GM18873 (cell line): ENCODE measurements around the gene BSPRY.
A peak's percentile ranks its signal among the peaks of the same experiment; 100 is the strongest.
"Not testable (repeated sequence)": the region's sequence is repeated elsewhere in the genome, so short reads cannot be mapped to it uniquely, and the experiment has no call there.

Experiments
- ATAC-seq: cut with Tn5 transposase; IDR thresholded peaks from one replicate; pipeline ENCODE4 v1.9.1; 2021; ENCODE audit warnings: mild to moderate bottlenecking, moderate library complexity, moderate number of reproducible peaks; ENCODE audit not compliant: unreplicated experiment, low FRiP score

BSPRY gene

GRCh38 chr9:113388833-113389232, 39.5 kb downstream of the BSPRY start:
- no peak for ATAC-seq

GRCh38 chr9:113389451-113389850, 40.1 kb downstream of the BSPRY start:
- ATAC-seq: no peak

- ATAC-seq: no peak
Measured at GRCh38 chr9:113390192-113390960, 41.0 kb downstream of the BSPRY start.

- ATAC-seq: no peak
Measured at GRCh38 chr9:113391917-113392316, 42.6 kb downstream of the BSPRY start.

- no peak for ATAC-seq
Measured at GRCh38 chr9:113393281-113393680, 43.9 kb downstream of the BSPRY start.

- ATAC-seq: no peak
Measured at GRCh38 chr9:113395000-113395861, 45.9 kb downstream of the BSPRY start.

- no peak for ATAC-seq
Measured at GRCh38 chr9:113397203-113397631, 47.9 kb downstream of the BSPRY start.

GRCh38 chr9:113398796-113399195, 49.5 kb downstream of the BSPRY start:
- ATAC-seq: no peak

GRCh38 chr9:113399646-113400200, 50.4 kb downstream of the BSPRY start:
- ATAC-seq: no peak

- peak; percentile 91 for ATAC-seq
Measured at GRCh38 chr9:113401027-113401792, 51.9 kb downstream of the BSPRY start, which contains the start of gene ALAD. ALAD (minus strand) TSS chr9:113401284; CDS start chr9:113393559, 7,725 bp downstream.

GRCh38 chr9:113403646-113404045, 54.3 kb downstream of the BSPRY start:
- no peak for ATAC-seq

- not testable (repeated sequence) for ATAC-seq
Measured at GRCh38 chr9:113406353-113406752, 57.0 kb downstream of the BSPRY start.

- ATAC-seq: not testable (repeated sequence)
Measured at GRCh38 chr9:113406873-113407511, 57.7 kb downstream of the BSPRY start.

- ATAC-seq: no peak
Measured at GRCh38 chr9:113409481-113409880, 60.1 kb downstream of the BSPRY start.

GRCh38 chr9:113409883-113410206, 60.5 kb downstream of the BSPRY start:
- peak; percentile 3 for ATAC-seq

- ATAC-seq: peak; percentile 88
Measured at GRCh38 chr9:113410207-113410864, 61.0 kb downstream of the BSPRY start, which contains the start of the genes C9orf43 and POLE3. C9orf43 (plus strand) TSS chr9:113410747; CDS start chr9:113413494, 2,747 bp downstream. POLE3 (minus strand) TSS chr9:113410675; CDS start chr9:113410293, 382 bp downstream.

GRCh38 chr9:113416149-113416721, 66.9 kb downstream of the BSPRY start:
- peak; percentile 70 for ATAC-seq

- no peak for ATAC-seq
Measured at GRCh38 chr9:113417370-113417769, 68.0 kb downstream of the BSPRY start.
